H9 (cell line): ENCODE measurements around the gene S100A2. TPM values are rescaled to one million over a fixed set of nuclear protein-coding genes. Genes with fewer than 3 reads are reported as not detected.

Experiments used
- DNase-seq: peaks from one replicate; pipeline ENCODE4 v3.0.0-alpha.2; 2017
- H2AFZ ChIP-seq: one replicate; pipeline ENCODE4 v1.6.1; 2013; ENCODE audit warnings: mild to moderate bottlenecking, low read length, control low read depth, moderate library complexity
- H2AK5ac ChIP-seq: 2 replicates; pipeline ENCODE4 v1.6.1; 2013; ENCODE audit warnings: low read length, control low read depth, mixed read lengths; ENCODE audit not compliant: insufficient read length
- H2BK120ac ChIP-seq: one replicate; pipeline ENCODE4 v1.6.1; 2013; ENCODE audit warnings: low read depth, mild to moderate bottlenecking, low read length, control low read depth, inconsistent platforms; ENCODE audit not compliant: poor library complexity, severe bottlenecking
- H2BK12ac ChIP-seq: 2 replicates; pipeline ENCODE4 v1.6.1; 2013; ENCODE audit warnings: low read length, control low read depth, mixed read lengths, low read depth; ENCODE audit not compliant: insufficient read length
- H2BK15ac ChIP-seq: 2 replicates; pipeline ENCODE4 v1.6.1; 2013; ENCODE audit warnings: low read depth, low read length, control low read depth
- H2BK20ac ChIP-seq: one replicate; pipeline ENCODE4 v1.6.1; 2013; ENCODE audit warnings: low read depth, mild to moderate bottlenecking, low read length, control low read depth, inconsistent platforms; ENCODE audit not compliant: poor library complexity, severe bottlenecking
- H2BK5ac ChIP-seq: 2 replicates; pipeline ENCODE4 v1.6.1; 2013; ENCODE audit warnings: low read length, control low read depth, mixed read lengths; ENCODE audit not compliant: insufficient read length
- H3K14ac ChIP-seq: 2 replicates; pipeline ENCODE4 v1.6.1; 2013; ENCODE audit warnings: low read length, control low read depth; ENCODE audit not compliant: insufficient read depth
- H3K18ac ChIP-seq: 2 replicates; pipeline ENCODE4 v1.6.1; 2013; ENCODE audit warnings: low read depth, mild to moderate bottlenecking, mixed read lengths, low read length, control low read depth; ENCODE audit not compliant: insufficient read length
- H3K23ac ChIP-seq: 2 replicates; pipeline ENCODE4 v1.6.1; 2013; ENCODE audit warnings: low read length, control low read depth, mixed read lengths, low read depth; ENCODE audit not compliant: insufficient read length
- H3K23me2 ChIP-seq: 2 replicates; pipeline ENCODE4 v1.6.1; 2013; ENCODE audit warnings: low read depth, mild to moderate bottlenecking, mixed read lengths, low read length, control low read depth; ENCODE audit not compliant: insufficient read length, poor library complexity, severe bottlenecking
- H3K27ac ChIP-seq: 2 replicates; pipeline ENCODE4 v1.5.1; 2013; ENCODE audit warnings: low read length, control low read depth, mixed read lengths, low read depth; ENCODE audit not compliant: insufficient read length
- H3K27me3 ChIP-seq: 2 replicates; pipeline ENCODE4 v1.6.1; 2013; ENCODE audit warnings: low read length, control low read depth, inconsistent platforms; ENCODE audit not compliant: insufficient read depth
- H3K4ac ChIP-seq: 2 replicates; pipeline ENCODE4 v1.6.1; 2013; ENCODE audit warnings: low read depth, mild to moderate bottlenecking, control low read depth, inconsistent platforms, low read length, moderate library complexity
- H3K4me1 ChIP-seq: 2 replicates; pipeline ENCODE4 v1.6.1; 2013; ENCODE audit warnings: low read length, control low read depth, inconsistent platforms; ENCODE audit not compliant: insufficient read depth
- H3K4me2 ChIP-seq: 2 replicates; pipeline ENCODE4 v1.6.1; 2013; ENCODE audit warnings: low read length, control low read depth, mixed read lengths; ENCODE audit not compliant: insufficient read length, insufficient read depth
- H3K56ac ChIP-seq: 2 replicates; pipeline ENCODE4 v1.6.1; 2013; ENCODE audit warnings: low read depth, mild to moderate bottlenecking, mixed read lengths, low read length, control low read depth; ENCODE audit not compliant: insufficient read length
- H3K79me1 ChIP-seq: 2 replicates; pipeline ENCODE4 v1.6.1; 2013; ENCODE audit warnings: low read depth, mild to moderate bottlenecking, moderate library complexity, low read length, control low read depth, inconsistent platforms; ENCODE audit not compliant: insufficient read depth, poor library complexity, severe bottlenecking
- H3K79me2 ChIP-seq: 2 replicates; pipeline ENCODE4 v1.6.1; 2013; ENCODE audit warnings: low read length, control low read depth, inconsistent platforms; ENCODE audit not compliant: insufficient read depth
- H3K9ac ChIP-seq: 2 replicates; pipeline ENCODE4 v1.6.1; 2013; ENCODE audit warnings: low read length, control low read depth, mixed read lengths; ENCODE audit not compliant: insufficient read length; ENCODE audit errors: extremely low read depth
- H3K9me3 ChIP-seq: one replicate; pipeline ENCODE4 v1.6.1; 2013; ENCODE audit warnings: low read depth, low read length, inconsistent platforms; ENCODE audit not compliant: control insufficient read depth
- H3T11ph ChIP-seq: one replicate; pipeline ENCODE4 v1.6.1; 2013; ENCODE audit warnings: mild to moderate bottlenecking, low read length, control low read depth, inconsistent platforms
- H4K20me1 ChIP-seq: one replicate; pipeline ENCODE4 v1.6.1; 2013; ENCODE audit not compliant: control insufficient read depth, insufficient read length, insufficient read depth
- H4K5ac ChIP-seq: 2 replicates; pipeline ENCODE4 v1.6.1; 2013; ENCODE audit warnings: low read depth, mild to moderate bottlenecking, mixed read lengths, low read length, control low read depth; ENCODE audit not compliant: insufficient read length
- H4K8ac ChIP-seq: replicated peaks from 2 replicates; pipeline ENCODE4 v1.6.1; 2013; ENCODE audit warnings: low read length, control low read depth, mixed read lengths, low read depth; ENCODE audit not compliant: insufficient read length
- H4K91ac ChIP-seq: 2 replicates; pipeline ENCODE4 v1.6.1; 2013; ENCODE audit warnings: low read depth, mild to moderate bottlenecking, moderate library complexity, mixed read lengths, low read length, control low read depth; ENCODE audit not compliant: insufficient read length
- H3K27ac Mint-ChIP-seq, 3 experiments: 2 replicates in 2 of 3; 3 replicates in 1 of 3; pipeline ENCODE4 v1.8.0; 2020 to 2021; ENCODE audit warnings: mixed read lengths in 3 of 3, mild to moderate bottlenecking in 1 of 3, moderate library complexity in 1 of 3
- H3K27me3 Mint-ChIP-seq: 2 replicates; pipeline ENCODE4 v1.8.0; 2021; ENCODE audit warnings: low read depth, mild to moderate bottlenecking, moderate library complexity, mixed read lengths
- H3K36me3 Mint-ChIP-seq, 3 experiments: 2 replicates in 2 of 3; 3 replicates in 1 of 3; pipeline ENCODE4 v1.8.0; 2020 to 2021; ENCODE audit warnings: low read depth in 3 of 3, mixed read lengths in 3 of 3; ENCODE audit not compliant: insufficient read depth in 1 of 3
- H3K4me1 Mint-ChIP-seq, 2 experiments: 2 replicates each; pipeline ENCODE4 v1.8.0; 2020; ENCODE audit warnings: mixed read lengths in 2 of 2
- H3K4me3 Mint-ChIP-seq, 2 experiments: 2 replicates in 1 of 2; 3 replicates in 1 of 2; pipeline ENCODE4 v1.8.0; 2020 to 2021; ENCODE audit warnings: mild to moderate bottlenecking in 2 of 2, mixed read lengths in 2 of 2, moderate library complexity in 1 of 2
- H3K9me3 Mint-ChIP-seq, 2 experiments: 2 replicates in 1 of 2; 3 replicates in 1 of 2; pipeline ENCODE4 v1.8.0; 2020; ENCODE audit warnings: mild to moderate bottlenecking in 2 of 2, mixed read lengths in 2 of 2, moderate library complexity in 1 of 2
- CTCF ChIP-seq: fragments of 200-600 bp; sonication (generic); conservative IDR thresholded peaks from 3 replicates; pipeline ENCODE4 v1.8.0; 2021; ENCODE audit warnings: antibody characterized with exemption, mild to moderate bottlenecking
- WGBS: extraction: QIAGEN DNeasy Blood & Tissue Kit; methylation state at CpG from one replicate; pipeline ENCODE4 v1.1.7; 2013; ENCODE audit warnings: missing lambda C conversion rate, low lambda C conversion rate, mixed read lengths; ENCODE audit not compliant: insufficient read length; ENCODE audit errors: extremely low coverage; 5-methylcytosine and 5-hydroxymethylcytosine counted together
- total RNA-seq: library from RNA; stranded (reverse); gene quantifications from 2 replicates; pipeline ENCODE4 v1.2.1, GENCODE V29; 2021

The S100A2 gene
- total RNA-seq, 1 experiment from 2014 or later = 0.57 TPM

GRCh38 chr1:153556348-153556747 lies 9.3 kb downstream of the S100A2 start:
- no peak overlapping the region for H3K56ac ChIP-seq
- no peak overlapping the region for H4K5ac ChIP-seq
- no peak for TF ChIP-seq CTCF
- no peaks in the 10 kb centered on the region for H3K79me2 ChIP-seq
- no peak overlapping the region for H3K4ac ChIP-seq
- H3K27me3 Mint-ChIP-seq = no peaks in the 10 kb centered on the region; the same call in 1 of the 2 replicates
- H3K23me2 ChIP-seq = no peaks in the 10 kb centered on the region
- no peak overlapping the region for H3K18ac ChIP-seq
- H3K9me3 Mint-ChIP-seq = no peaks in the 10 kb centered on the region
- H3K27me3 ChIP-seq = no peaks in the 10 kb centered on the region
- H4K20me1 ChIP-seq = no peaks in the 10 kb centered on the region
- H3K4me2 ChIP-seq = no peak overlapping the region
- H2BK12ac ChIP-seq = no peak overlapping the region
- no peak overlapping the region for H4K91ac ChIP-seq
- no peak overlapping the region for H4K8ac ChIP-seq
- no peak overlapping the region for H2AFZ ChIP-seq
- H3K27ac Mint-ChIP-seq = no peak overlapping the region
- H3K9ac ChIP-seq = no peak overlapping the region
- H3K79me1 ChIP-seq = no peaks in the 10 kb centered on the region
- no peak overlapping the region for H3K23ac ChIP-seq
- no CpG with 5 or more reads among the region's 1 CpG for WGBS
- H2AK5ac ChIP-seq = no peak overlapping the region
- H2BK120ac ChIP-seq = no peak overlapping the region
- no peak overlapping the region for H3T11ph ChIP-seq
- no peak for DNase-seq
- H3K14ac ChIP-seq = no peak overlapping the region
- no peak overlapping the region for H2BK15ac ChIP-seq
- H3K9me3 ChIP-seq = no peaks in the 10 kb centered on the region
- H3K27ac ChIP-seq = no peak overlapping the region
- no peak overlapping the region for H2BK20ac ChIP-seq
- H2BK5ac ChIP-seq = no peak overlapping the region
- no peak overlapping the region for H3K4me3 Mint-ChIP-seq
- H3K36me3 Mint-ChIP-seq = no peaks in the 10 kb centered on the region
- H3K4me1 ChIP-seq = no peaks in the 10 kb centered on the region
- peaks cover 0 to 7% of the 10 kb centered on the region in 2 experiments; a peak in 3 of 4 replicates for H3K4me1 Mint-ChIP-seq
